PC-3 (cell line): Measurements from ENCODE around the gene FBXO27.

Experiments
- EZH2 ChIP-seq: fragments of 300-600 bp; sonication (generic); IDR thresholded peaks from one replicate; pipeline ENCODE4 v1.6.1; 2017; ENCODE audit warnings: antibody characterized with exemption, mild to moderate bottlenecking, low read length; ENCODE audit not compliant: unreplicated experiment
- TF ChIP-seq, protein P1 (sequence below): fragments of 300-600 bp; sonication (generic); conservative IDR thresholded peaks from 2 replicates; pipeline ENCODE4 v1.5.1; 2017; ENCODE audit warnings: antibody characterized with exemption, low read depth, mild to moderate bottlenecking, low read length

DNA sequence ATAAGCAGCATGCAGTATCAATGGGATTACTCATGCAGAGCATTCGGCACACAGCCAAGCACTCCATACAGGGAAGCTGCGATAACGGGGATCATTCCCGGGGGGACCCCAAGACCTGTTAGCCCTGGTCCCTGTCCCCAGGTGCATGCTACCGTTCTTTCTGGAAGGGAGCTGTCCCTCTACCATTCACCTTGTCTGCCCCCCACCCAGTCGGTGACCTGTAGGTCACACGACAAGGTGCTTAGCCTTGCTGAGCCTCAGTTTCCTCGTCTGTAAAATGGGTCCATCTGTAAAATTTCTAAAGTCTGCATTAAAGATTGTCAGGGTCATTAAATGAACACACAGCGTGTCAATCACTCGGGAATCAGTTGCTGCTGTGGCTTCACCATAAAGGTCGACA is 45.0 kb upstream of the FBXO27 start:
- TF ChIP-seq, protein P1, sequence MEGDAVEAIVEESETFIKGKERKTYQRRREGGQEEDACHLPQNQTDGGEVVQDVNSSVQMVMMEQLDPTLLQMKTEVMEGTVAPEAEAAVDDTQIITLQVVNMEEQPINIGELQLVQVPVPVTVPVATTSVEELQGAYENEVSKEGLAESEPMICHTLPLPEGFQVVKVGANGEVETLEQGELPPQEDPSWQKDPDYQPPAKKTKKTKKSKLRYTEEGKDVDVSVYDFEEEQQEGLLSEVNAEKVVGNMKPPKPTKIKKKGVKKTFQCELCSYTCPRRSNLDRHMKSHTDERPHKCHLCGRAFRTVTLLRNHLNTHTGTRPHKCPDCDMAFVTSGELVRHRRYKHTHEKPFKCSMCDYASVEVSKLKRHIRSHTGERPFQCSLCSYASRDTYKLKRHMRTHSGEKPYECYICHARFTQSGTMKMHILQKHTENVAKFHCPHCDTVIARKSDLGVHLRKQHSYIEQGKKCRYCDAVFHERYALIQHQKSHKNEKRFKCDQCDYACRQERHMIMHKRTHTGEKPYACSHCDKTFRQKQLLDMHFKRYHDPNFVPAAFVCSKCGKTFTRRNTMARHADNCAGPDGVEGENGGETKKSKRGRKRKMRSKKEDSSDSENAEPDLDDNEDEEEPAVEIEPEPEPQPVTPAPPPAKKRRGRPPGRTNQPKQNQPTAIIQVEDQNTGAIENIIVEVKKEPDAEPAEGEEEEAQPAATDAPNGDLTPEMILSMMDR, result no peak
- TF ChIP-seq EZH2, result no peak
